ENCODE data around the gene SLC8A1.

GRCh38 chr2:40435426-40436092, 16.3 kb downstream of the SLC8A1 start:
- TF ChIP-seq POLR2A (IDR thresholded peaks at IDR 0.05) = no peak
- no peak for TF ChIP-seq CTCF (IDR thresholded peaks at IDR 0.05)
